Measurements from ENCODE around the gene SUPT3H. TPM values are rescaled to one million over a fixed set of nuclear protein-coding genes. Genes with fewer than 3 reads are reported as not detected.

Gene SUPT3H
- polyA plus RNA-seq, 3 donors: 2.4 to 3.5 (median 2.5) TPM

GRCh38 chr6:45195137-45195536 is 182.6 kb downstream of the SUPT3H start:
- WGBS (ENCODE audit: insufficient coverage): no CpG with 5 or more reads among the region's 1 CpG
- no peak for TF ChIP-seq CTCF (IDR thresholded peaks at IDR 0.05)
- Mint-ChIP-seq H3K4me3 (no peak overlapping the region), H3K27ac (no peak overlapping the region), H3K9me3 (no peaks in the 10 kb centered on the region), H3K36me3 (no peaks in the 10 kb centered on the region), H3K4me1 (no peaks in the 10 kb centered on the region), H3K27me3 (ENCODE audit: low read depth in 3 of 3) (no peaks in the 10 kb centered on the region)
- intact Hi-C loops (cut with micrococcal nuclease): no loop called here
- Histone ChIP-seq H3K36me3 (replicated peaks in 1 of 2; ENCODE audit: control insufficient read depth in 1 of 2, insufficient read depth in 2 of 2, low read length in 2 of 2) (no peaks in the 10 kb centered on the region), H3K4me2 (replicated peaks; ENCODE audit: extremely low read depth, low read length, poor library complexity, severe bottlenecking) (no peak overlapping the region), H4K20me1 (ENCODE audit: insufficient read depth, low read length) (no peaks in the 10 kb centered on the region), H3K27me3 (ENCODE audit: control insufficient read depth in 2 of 2, insufficient read depth in 2 of 2, low read length in 2 of 2) (no peaks in the 10 kb centered on the region), H3K9me3 (replicated peaks in 1 of 2; ENCODE audit: control insufficient read depth in 1 of 2, insufficient read depth in 1 of 2, low read length in 2 of 2) (no peaks in the 10 kb centered on the region), H3K79me2 (ENCODE audit: insufficient read depth, low read length) (no peaks in the 10 kb centered on the region), H3K4me3 (replicated peaks in 1 of 3; ENCODE audit: low read depth in 2 of 3, low read length in 3 of 3) (no peak overlapping the region), H2AFZ (ENCODE audit: insufficient read depth, low read depth, low read length, poor library complexity, severe bottlenecking) (no peak overlapping the region), H3K4me1 (ENCODE audit: control insufficient read depth in 1 of 2, insufficient read depth in 2 of 2, low read length in 2 of 2) (no peaks in the 10 kb centered on the region), H3K9ac (ENCODE audit: insufficient read depth, low read length, poor library complexity, severe bottlenecking) (no peak overlapping the region), H3K27ac (ENCODE audit: low read depth in 1 of 2, low read length in 2 of 2) (no peak overlapping the region)
- DNase-seq: no peak

GRCh38 chr6:45192556-45192955 is 185.2 kb downstream of the SUPT3H start:
- Histone ChIP-seq H3K27ac (ENCODE audit: low read depth in 1 of 2, low read length in 2 of 2) (no peak overlapping the region), H3K4me1 (ENCODE audit: control insufficient read depth in 1 of 2, insufficient read depth in 2 of 2, low read length in 2 of 2) (no peaks in the 10 kb centered on the region), H3K9ac (ENCODE audit: insufficient read depth, low read length, poor library complexity, severe bottlenecking) (no peak overlapping the region), H3K4me3 (replicated peaks in 1 of 3; ENCODE audit: low read depth in 2 of 3, low read length in 3 of 3) (no peak overlapping the region), H3K79me2 (ENCODE audit: insufficient read depth, low read length) (no peaks in the 10 kb centered on the region), H4K20me1 (ENCODE audit: insufficient read depth, low read length) (no peaks in the 10 kb centered on the region), H3K4me2 (replicated peaks; ENCODE audit: extremely low read depth, low read length, poor library complexity, severe bottlenecking) (no peak overlapping the region), H3K36me3 (replicated peaks in 1 of 2; ENCODE audit: control insufficient read depth in 1 of 2, insufficient read depth in 2 of 2, low read length in 2 of 2) (no peaks in the 10 kb centered on the region), H3K27me3 (ENCODE audit: control insufficient read depth in 2 of 2, insufficient read depth in 2 of 2, low read length in 2 of 2) (no peaks in the 10 kb centered on the region), H2AFZ (ENCODE audit: insufficient read depth, low read depth, low read length, poor library complexity, severe bottlenecking) (no peak overlapping the region), H3K9me3 (replicated peaks in 1 of 2; ENCODE audit: control insufficient read depth in 1 of 2, insufficient read depth in 1 of 2, low read length in 2 of 2) (no peaks in the 10 kb centered on the region)
- Mint-ChIP-seq H3K4me3 (no peak overlapping the region), H3K36me3 (no peaks in the 10 kb centered on the region), H3K9me3 (no peaks in the 10 kb centered on the region), H3K27ac (no peak overlapping the region), H3K27me3 (ENCODE audit: low read depth in 3 of 3) (no peaks in the 10 kb centered on the region), H3K4me1 (peaks cover 4% of the 10 kb centered on the region)
- no peak for TF ChIP-seq CTCF (IDR thresholded peaks at IDR 0.05)
- intact Hi-C loops (cut with micrococcal nuclease): no loop called here
- WGBS (ENCODE audit: insufficient coverage): 80% methylated on average over 1 of the region's 2 CpGs
- no peak for DNase-seq
